Measurements from ENCODE around the gene LRRC57. TPM values are rescaled to one million over a fixed set of nuclear protein-coding genes. Genes with fewer than 3 reads are reported as not detected.
A peak's percentile ranks its signal among the peaks of the same experiment; 100 is the strongest.
"Not testable (repeated sequence)": the region's sequence is repeated elsewhere in the genome, so short reads cannot be mapped to it uniquely, and the experiment has no call there.

The LRRC57 gene
- total RNA-seq, 2 experiments from 2014 or later, result 28.2 to 30.4 TPM

DNA sequence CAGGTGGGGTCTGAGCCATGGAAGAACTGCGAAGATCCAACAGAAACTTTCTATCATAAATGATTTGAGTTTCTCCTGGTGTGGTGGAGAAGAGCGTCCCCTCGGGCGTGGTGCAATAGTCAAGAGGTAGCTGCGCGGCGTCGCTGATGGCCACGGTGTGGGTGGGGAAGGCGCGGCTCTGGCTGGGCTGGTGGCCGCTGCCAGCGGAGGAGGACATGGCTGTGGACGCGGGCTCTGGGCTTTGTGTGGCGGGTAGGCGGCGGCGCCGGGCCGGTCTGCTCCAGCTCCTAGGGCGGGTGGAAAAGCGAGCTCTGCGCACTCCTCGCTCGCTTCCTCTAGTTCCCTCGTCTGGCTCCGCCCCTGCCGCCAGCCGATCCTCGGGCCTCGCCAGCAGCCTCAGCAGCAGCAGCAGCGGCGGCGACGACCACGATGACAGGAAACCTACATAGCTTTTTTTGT lies 32.7 kb upstream of the LRRC57 start:
- peak; percentile 89 for DNase-seq
- Mint-ChIP-seq H3K4me1 (ENCODE audit: low read depth) (peaks cover 54% of the 10 kb centered on the region), H3K27me3 (ENCODE audit: low read depth) (peaks cover 13% of the 10 kb centered on the region), H3K36me3 (ENCODE audit: low read depth) (peaks cover 7% of the 10 kb centered on the region), H3K9me3 (ENCODE audit: insufficient read depth) (no peaks in the 10 kb centered on the region), H3K4me3 (peak overlapping the region; percentile 70), H3K27ac (peak overlapping the region; percentile 74)
- ChIA-PET POLR2A (interaction anchor here (0.6 to 3.3 kb wide), 10 partner anchors 9 to 147 kb away, joined by 3 to 18 read pairs (median 4); partner anchors contain the start of genes HAUS2 and LRRC57), CTCF (interaction anchor here (0.8 to 4.4 kb wide), 12 partner anchors 8 to 90 kb away, joined by 3 to 26 read pairs (median 5); partner anchors contain the start of gene SNAP23)
- ATAC-seq, result peak; percentile 100

DNA sequence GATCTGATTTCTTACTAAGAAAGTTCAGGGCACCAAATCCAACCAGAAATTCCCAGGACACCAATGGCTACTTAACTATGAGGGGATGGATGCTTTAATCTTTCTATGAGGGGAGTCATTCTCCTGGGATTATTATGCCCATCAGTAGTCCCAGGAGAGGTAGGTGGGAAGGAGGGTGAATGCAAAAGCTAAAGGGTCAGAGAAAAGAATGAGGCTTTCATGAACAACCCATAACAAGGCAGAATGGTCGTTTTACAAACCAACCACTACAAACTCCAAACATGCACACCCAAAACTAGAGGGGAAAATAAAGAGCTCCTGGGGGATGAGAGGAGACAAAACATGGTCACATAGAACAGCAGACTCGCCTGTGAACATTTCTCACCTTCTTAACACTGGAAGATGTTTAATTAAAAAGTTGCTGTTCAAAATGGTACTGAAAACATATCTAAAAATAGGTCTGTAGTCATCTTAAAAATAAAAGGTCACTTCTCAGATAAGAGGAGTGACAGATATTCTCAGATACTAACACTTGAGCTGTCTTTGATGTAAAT lies 30.5 kb upstream of the LRRC57 start:
- ChIA-PET POLR2A (no interaction called here), CTCF (interaction anchor here (1.2 kb wide), 1 partner anchor 71 kb away, joined by 3 read pairs; no protein-coding TSS in a partner anchor)
- Mint-ChIP-seq H3K36me3 (ENCODE audit: low read depth) (peaks cover 1% of the 10 kb centered on the region), H3K27ac (no peak overlapping the region), H3K27me3 (ENCODE audit: low read depth) (peaks cover 13% of the 10 kb centered on the region), H3K9me3 (ENCODE audit: insufficient read depth) (no peaks in the 10 kb centered on the region), H3K4me3 (no peak overlapping the region), H3K4me1 (ENCODE audit: low read depth) (peaks cover 62% of the 10 kb centered on the region)
- DNase-seq (no peak), ATAC-seq (no peak)

DNA sequence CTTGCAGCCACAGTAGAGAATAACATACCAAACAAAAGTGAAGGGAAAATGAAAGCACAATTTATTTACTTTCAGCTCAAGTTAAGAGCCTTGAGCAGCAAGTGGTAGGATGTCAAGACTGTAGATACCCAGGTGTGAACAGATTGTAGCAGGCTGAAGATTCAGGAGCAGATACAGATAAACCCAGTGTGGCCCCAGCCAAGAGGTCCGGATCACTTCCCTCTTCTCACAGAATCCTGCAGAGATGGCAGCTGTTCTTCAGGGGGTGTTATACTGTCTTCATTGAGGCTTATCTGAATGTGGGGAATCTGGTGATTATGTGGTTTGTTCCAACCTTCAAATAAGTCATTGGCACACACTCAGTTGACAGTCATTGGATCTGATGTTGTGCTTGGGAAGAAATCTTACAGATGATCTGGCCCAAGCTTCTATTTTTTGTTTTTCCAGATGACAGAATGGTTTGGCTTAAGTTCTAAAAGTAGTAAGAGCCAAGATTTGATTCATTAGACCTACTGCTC lies 29.0 kb upstream of the LRRC57 start:
- H3K27me3 Mint-ChIP-seq (ENCODE audit: low read depth), result peaks cover 13% of the 10 kb centered on the region
- H3K4me3 Mint-ChIP-seq, result no peak overlapping the region
- H3K36me3 Mint-ChIP-seq (ENCODE audit: low read depth), result peaks cover 1% of the 10 kb centered on the region
- H3K9me3 Mint-ChIP-seq (ENCODE audit: insufficient read depth), result no peaks in the 10 kb centered on the region
- DNase-seq, result no peak
- H3K4me1 Mint-ChIP-seq (ENCODE audit: low read depth), result peaks cover 55% of the 10 kb centered on the region
- ChIA-PET POLR2A (interaction anchor here (3.4 kb wide), 1 partner anchor 28 kb away, joined by 12 read pairs; no protein-coding TSS in a partner anchor), CTCF (interaction anchor here (1.0 to 1.4 kb wide), 3 partner anchors 14 to 72 kb away, joined by 4 to 6 read pairs (median 4); no protein-coding TSS in a partner anchor)
- ATAC-seq, result no peak
- H3K27ac Mint-ChIP-seq, result no peak overlapping the region

DNA sequence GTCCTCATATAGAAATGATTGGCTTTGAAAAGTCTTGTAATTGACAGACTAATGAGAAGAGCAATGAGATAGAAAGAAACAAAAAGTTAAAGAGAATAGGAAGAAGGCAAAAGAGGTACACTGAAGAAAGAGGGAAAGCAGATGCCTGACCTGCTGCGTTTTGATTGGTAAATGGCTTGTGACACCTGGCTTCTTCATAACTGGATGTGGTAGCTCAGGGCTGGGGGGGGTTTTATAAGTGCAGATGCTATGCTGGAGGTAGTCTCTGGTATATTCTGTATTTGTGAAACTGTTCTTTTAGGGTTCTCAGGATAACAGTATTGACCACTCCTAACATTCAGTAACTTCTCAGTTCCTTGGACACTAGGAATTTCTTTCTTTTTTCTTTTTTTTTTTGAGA lies 28.2 kb upstream of the LRRC57 start:
- ChIA-PET CTCF (interaction anchor here (1.0 to 1.4 kb wide), 3 partner anchors 15 to 73 kb away, joined by 4 to 6 read pairs (median 4); no protein-coding TSS in a partner anchor), POLR2A (interaction anchor here (3.4 kb wide), 1 partner anchor 29 kb away, joined by 12 read pairs; no protein-coding TSS in a partner anchor)
- Mint-ChIP-seq H3K4me3 (peak overlapping the region; percentile 95), H3K4me1 (ENCODE audit: low read depth) (peaks cover 47% of the 10 kb centered on the region), H3K27me3 (ENCODE audit: low read depth) (peaks cover 13% of the 10 kb centered on the region), H3K9me3 (ENCODE audit: insufficient read depth) (no peaks in the 10 kb centered on the region), H3K27ac (no peak overlapping the region), H3K36me3 (ENCODE audit: low read depth) (peaks cover 2% of the 10 kb centered on the region)
- no peak for ATAC-seq
- no peak for DNase-seq

DNA sequence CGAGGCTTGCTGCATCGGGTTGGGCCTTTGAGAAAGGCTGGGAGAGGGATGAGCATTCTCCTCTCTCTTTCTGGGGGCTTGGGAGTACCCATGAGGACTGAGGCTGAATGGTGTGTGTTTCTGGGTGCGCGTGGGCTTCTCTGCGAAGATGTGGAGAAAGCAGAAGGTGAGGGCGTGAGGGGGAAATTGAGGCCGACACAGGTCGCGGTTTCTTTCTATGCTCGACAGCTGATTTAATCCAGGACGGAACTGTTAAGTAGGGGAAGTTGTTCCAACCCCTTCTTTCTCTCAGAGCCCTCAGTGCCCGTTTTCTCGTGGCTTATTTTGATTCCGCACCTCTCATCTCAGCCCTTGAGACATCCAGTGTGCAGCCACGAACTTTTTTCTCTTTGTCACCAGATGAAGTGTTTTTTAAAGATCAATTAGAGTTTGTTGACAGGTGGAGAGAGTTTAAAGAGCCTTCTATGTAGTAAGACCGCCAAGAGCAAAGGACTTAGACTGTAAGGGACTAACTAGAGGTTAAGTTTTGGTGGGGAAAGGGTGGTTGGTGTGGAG lies 27.5 kb upstream of the LRRC57 start:
- DNase-seq, result no peak
- H3K27me3 Mint-ChIP-seq (ENCODE audit: low read depth), result peaks cover 13% of the 10 kb centered on the region
- H3K27ac Mint-ChIP-seq, result peak overlapping the region; percentile 91
- ATAC-seq, result no peak
- peak overlapping the region; percentile 95 for H3K4me3 Mint-ChIP-seq
- CTCF ChIA-PET, result interaction anchor here (1.2 kb wide), 1 partner anchor 32 kb away, joined by 5 read pairs; no protein-coding TSS in a partner anchor
- peaks cover 40% of the 10 kb centered on the region for H3K4me1 Mint-ChIP-seq (ENCODE audit: low read depth)
- no peaks in the 10 kb centered on the region for H3K9me3 Mint-ChIP-seq (ENCODE audit: insufficient read depth)
- POLR2A ChIA-PET, result interaction anchor here (0.7 to 3.4 kb wide), 7 partner anchors 21 to 85 kb away, joined by 3 to 16 read pairs (median 3); partner anchors contain the start of genes HAUS2, LRRC57 and ZNF106
- peaks cover 4% of the 10 kb centered on the region for H3K36me3 Mint-ChIP-seq (ENCODE audit: low read depth)

DNA sequence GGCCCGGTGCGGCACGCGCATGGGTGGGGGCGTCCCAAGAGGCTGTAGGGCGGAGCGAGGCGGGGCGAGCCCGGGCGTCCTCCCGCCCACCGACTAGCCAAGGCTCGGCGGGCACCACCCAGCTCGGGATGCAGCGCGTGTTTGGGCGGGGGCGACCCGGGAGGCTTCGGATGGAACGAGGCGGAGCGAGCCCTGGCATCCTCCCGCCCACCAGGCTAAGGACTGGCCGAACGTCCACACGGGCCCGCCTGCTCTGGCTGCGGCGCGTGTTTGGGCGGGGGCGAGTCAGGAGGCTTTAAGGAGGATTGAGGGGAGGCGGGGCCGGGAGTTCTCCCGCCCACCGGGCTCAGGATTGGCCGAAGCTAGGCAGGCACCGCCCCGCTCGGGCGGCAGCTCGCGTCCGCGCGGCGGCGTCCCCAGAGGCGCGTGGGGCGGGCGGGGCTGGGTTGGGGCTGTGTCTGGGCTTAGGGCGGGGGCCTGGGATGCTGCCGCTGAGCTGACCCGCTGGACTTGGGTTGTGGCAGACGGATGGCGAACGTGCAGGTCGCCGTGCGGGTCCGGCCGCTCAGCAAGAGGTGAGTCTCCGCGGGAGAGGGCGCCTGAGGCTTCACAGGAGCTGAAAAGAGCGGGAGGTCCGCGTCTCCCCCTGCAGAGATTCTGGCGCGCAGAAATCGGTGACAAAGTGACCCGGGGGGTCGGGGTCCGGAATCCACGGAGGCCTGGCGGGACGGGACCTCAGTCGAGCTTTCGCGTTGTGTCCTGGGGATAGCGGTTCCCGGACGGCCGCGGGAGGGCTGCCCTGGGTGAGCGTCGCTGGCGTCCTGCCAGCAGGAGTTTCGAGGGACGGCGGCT lies 26.8 kb upstream of the LRRC57 start, which contains the start of gene STARD9:
TSS of gene STARD9 (plus strand) at position 419 of the 852 bp plus-strand sequence. CDS start at position 529, 110 bp downstream.
- H3K27ac Mint-ChIP-seq, result peak within 1 kb of the TSS; percentile 91
- no peaks in the 10 kb centered on the region for H3K9me3 Mint-ChIP-seq (ENCODE audit: insufficient read depth)
- H3K27me3 Mint-ChIP-seq (ENCODE audit: low read depth), result peaks cover 13% of the 10 kb centered on the region
- ChIA-PET CTCF (interaction anchor here (1.2 kb wide), 1 partner anchor 33 kb away, joined by 5 read pairs; no protein-coding TSS in a partner anchor), POLR2A (interaction anchor here (0.7 to 3.4 kb wide), 7 partner anchors 20 to 85 kb away, joined by 3 to 16 read pairs (median 3); partner anchors contain the start of genes HAUS2, LRRC57 and ZNF106)
- H3K36me3 Mint-ChIP-seq (ENCODE audit: low read depth), result peaks cover 6% of the 10 kb centered on the region
- peaks cover 35% of the 10 kb centered on the region for H3K4me1 Mint-ChIP-seq (ENCODE audit: low read depth)
- peak; percentile 94 for ATAC-seq
- H3K4me3 Mint-ChIP-seq, result peak within 1 kb of the TSS; percentile 95
- DNase-seq, result peak; percentile 97

DNA sequence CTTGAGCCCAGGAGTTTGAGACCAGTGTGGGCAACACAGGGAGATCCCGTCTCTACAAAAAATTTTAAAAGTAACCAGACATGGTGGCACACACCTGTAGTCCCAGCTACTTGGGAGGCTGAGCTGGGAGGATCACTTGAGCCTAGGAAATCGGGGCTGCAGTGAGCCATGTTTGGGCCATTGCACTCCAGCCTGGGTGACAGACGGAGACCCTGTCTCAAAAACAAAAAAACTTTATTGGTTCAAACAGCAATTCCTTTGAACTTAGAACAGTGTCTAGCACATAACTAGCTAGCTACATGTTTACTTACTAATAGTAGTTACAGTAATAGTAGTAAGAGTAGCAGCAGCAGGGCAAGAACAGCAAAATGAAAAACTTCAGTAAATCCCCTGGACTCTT lies 10.1 kb upstream of the LRRC57 start:
- H3K4me3 Mint-ChIP-seq, result no peak overlapping the region
- CTCF ChIA-PET, result interaction anchor here (1.6 kb wide), 1 partner anchor 11 kb away, joined by 3 read pairs; no protein-coding TSS in a partner anchor
- H3K36me3 Mint-ChIP-seq (ENCODE audit: low read depth), result peaks cover 40% of the 10 kb centered on the region
- DNase-seq (no peak), ATAC-seq (no peak)
- H3K9me3 Mint-ChIP-seq (ENCODE audit: insufficient read depth), result no peaks in the 10 kb centered on the region
- peaks cover 6% of the 10 kb centered on the region for H3K4me1 Mint-ChIP-seq (ENCODE audit: low read depth)
- H3K27ac Mint-ChIP-seq, result no peak overlapping the region
- no peaks in the 10 kb centered on the region for H3K27me3 Mint-ChIP-seq (ENCODE audit: low read depth)
- POLR2A ChIA-PET, result no interaction called here

DNA sequence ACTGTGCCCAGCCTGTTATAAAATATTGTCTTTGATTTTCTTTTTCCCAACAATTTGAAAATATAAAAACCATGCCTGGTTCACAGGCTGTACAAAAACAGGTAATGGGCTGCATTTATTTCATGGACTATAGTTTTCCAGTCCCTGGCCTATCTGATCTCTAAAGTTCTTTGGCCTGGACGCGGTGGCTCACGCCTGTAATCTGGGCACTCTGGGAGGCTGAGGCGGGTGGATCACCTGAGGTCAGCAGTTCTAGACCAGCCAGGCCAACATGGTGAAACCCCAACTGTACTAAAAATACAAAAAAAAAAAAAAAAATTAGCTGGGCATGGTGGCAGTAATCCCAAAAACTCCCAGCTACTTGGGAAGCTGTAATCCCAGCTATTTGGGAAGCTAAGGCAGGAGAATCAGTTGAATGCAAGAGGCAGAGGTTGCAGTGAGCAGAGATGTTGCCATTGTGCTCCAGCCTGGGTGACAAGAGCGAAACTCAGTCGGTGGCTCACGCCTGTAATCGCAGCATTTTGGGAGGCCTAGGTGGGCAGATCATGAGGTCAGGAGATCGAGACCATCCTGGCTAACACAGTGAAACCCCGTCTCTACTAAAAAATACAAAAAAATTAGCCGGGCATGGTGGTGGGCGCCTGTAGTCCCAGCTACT lies 8.1 kb upstream of the LRRC57 start:
- H3K27me3 Mint-ChIP-seq (ENCODE audit: low read depth); ATAC-seq; CTCF ChIA-PET; H3K27ac Mint-ChIP-seq; H3K9me3 Mint-ChIP-seq (ENCODE audit: insufficient read depth); DNase-seq; H3K4me3 Mint-ChIP-seq; POLR2A ChIA-PET: not testable (repeated sequence)
- H3K36me3 Mint-ChIP-seq (ENCODE audit: low read depth), result peaks cover 40% of the 10 kb centered on the region
- H3K4me1 Mint-ChIP-seq (ENCODE audit: low read depth), result peaks cover 17% of the 10 kb centered on the region

DNA sequence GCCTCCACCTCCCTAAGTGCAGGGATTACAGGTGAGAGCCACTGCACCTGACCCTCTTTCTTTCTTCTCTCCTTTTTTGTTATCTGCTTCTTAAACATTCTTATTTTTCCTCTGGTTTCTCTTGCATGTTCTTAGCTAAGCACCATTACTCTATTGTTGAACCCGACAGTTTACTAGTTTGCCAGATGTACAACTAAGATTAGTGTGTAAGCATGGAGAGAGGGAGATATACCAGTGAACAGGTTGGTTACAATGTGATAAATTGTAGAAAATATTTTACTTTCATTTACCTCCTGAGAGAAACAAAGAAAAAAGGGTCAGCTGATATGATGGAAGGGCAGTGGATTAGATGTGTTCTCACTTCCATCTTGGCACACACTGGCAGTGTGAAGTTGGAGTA lies 5.0 kb upstream of the LRRC57 start:
- H3K36me3 Mint-ChIP-seq (ENCODE audit: low read depth), result peaks cover 27% of the 10 kb centered on the region
- ATAC-seq (no peak), DNase-seq (no peak)
- H3K27ac Mint-ChIP-seq, result peak overlapping the region; percentile 28
- no peak overlapping the region for H3K4me3 Mint-ChIP-seq
- no peaks in the 10 kb centered on the region for H3K27me3 Mint-ChIP-seq (ENCODE audit: low read depth)
- peaks cover 34% of the 10 kb centered on the region for H3K4me1 Mint-ChIP-seq (ENCODE audit: low read depth)
- POLR2A ChIA-PET, result interaction anchor here (0.6 to 0.9 kb wide), 3 partner anchors 15 to 63 kb away, joined by 3 read pairs; partner anchors contain the start of gene ZNF106
- H3K9me3 Mint-ChIP-seq (ENCODE audit: insufficient read depth), result no peaks in the 10 kb centered on the region
- CTCF ChIA-PET, result interaction anchor here (0.7 to 1.6 kb wide), 2 partner anchors 12 to 372 kb away, joined by 3 read pairs; no protein-coding TSS in a partner anchor

DNA sequence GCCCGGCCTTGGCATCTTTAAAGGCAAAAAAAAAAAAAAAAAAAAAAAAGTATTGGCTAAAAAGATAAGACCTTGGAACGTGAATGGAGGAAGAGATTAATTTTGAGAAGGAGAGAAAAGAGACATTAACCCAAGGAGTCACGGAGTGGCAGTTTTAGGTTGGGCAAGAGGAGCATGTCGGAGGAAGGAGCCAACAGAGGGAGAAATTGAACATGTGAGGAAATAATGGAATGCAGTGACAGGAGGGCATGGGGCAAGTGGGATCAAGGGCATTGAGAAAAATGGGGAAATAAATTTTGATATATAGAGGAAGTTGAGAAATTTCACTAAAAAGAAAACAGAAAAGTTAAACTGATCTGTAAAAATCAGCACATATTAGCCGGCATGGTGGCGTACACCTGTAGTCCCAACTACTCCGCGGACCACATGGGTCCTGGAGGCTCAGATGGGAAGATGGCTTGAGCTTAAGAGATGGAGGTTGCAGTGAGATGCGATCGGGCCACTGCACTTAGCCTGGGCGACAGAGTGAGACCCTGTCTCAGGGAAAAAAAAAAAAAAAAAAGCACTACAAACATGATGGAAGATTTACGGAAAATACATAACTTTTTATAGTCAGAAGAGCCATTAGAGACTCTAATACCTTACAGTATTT lies 1.3 kb upstream of the LRRC57 start:
- peak overlapping the region; percentile 89 for H3K4me3 Mint-ChIP-seq
- no peak for DNase-seq
- H3K4me1 Mint-ChIP-seq (ENCODE audit: low read depth), result peaks cover 59% of the 10 kb centered on the region
- peaks cover 42% of the 10 kb centered on the region for H3K36me3 Mint-ChIP-seq (ENCODE audit: low read depth)
- ChIA-PET CTCF (interaction anchor here (0.8 kb wide), 1 partner anchor 100 kb away, joined by 3 read pairs; no protein-coding TSS in a partner anchor), POLR2A (interaction anchor here (0.6 to 3.3 kb wide), 6 partner anchors 15 to 797 kb away, joined by 3 to 16 read pairs (median 6); partner anchors contain the start of genes SNAP23 and STARD9)
- H3K27ac Mint-ChIP-seq, result peak overlapping the region; percentile 62
- no peaks in the 10 kb centered on the region for H3K9me3 Mint-ChIP-seq (ENCODE audit: insufficient read depth)
- ATAC-seq, result no peak
- H3K27me3 Mint-ChIP-seq (ENCODE audit: low read depth), result no peaks in the 10 kb centered on the region
